HepG2 (cell line): ENCODE data around the gene GALNT10. TPM values are rescaled to one million over a fixed set of nuclear protein-coding genes. Genes with fewer than 3 reads are reported as not detected.

Experiments used
- KLF9 ChIP-seq: IDR thresholded peaks from 2 replicates; pipeline ENCODE4 v1.6.1; 2016; ENCODE audit warnings: low read depth
- RBFOX2 ChIP-seq: fragments of 200-400 bp; formaldehyde crosslinking; IDR thresholded peaks from 2 replicates; pipeline ENCODE4 v1.6.1; 2017; ENCODE audit warnings: low read depth, mild to moderate bottlenecking, low read length
- RORA ChIP-seq: sonication (generic); formaldehyde crosslinking; IDR thresholded peaks from 2 replicates; pipeline ENCODE4 v1.5.0; 2020; ENCODE audit warnings: mild to moderate bottlenecking, missing genetic modification reagents, moderate library complexity
- SALL2 ChIP-seq: sonication (generic); formaldehyde crosslinking; IDR thresholded peaks from 2 replicates; pipeline ENCODE4 v1.8.1; 2023; ENCODE audit warnings: mild to moderate bottlenecking, missing genetic modification reagents, inconsistent platforms
- SMAD1 ChIP-seq: sonication (generic); formaldehyde crosslinking; IDR thresholded peaks from 2 replicates; pipeline ENCODE4 v1.4.0; 2020; ENCODE audit warnings: missing genetic modification reagents, low read depth, mild to moderate bottlenecking, borderline replicate concordance
- SP2 ChIP-seq: sonication (generic); formaldehyde crosslinking; IDR thresholded peaks from 2 replicates; pipeline ENCODE4 v1.5.1; 2020; ENCODE audit warnings: mild to moderate bottlenecking, missing genetic modification reagents
- SSRP1 ChIP-seq: IDR thresholded peaks from 2 replicates; pipeline ENCODE4 v1.6.1; 2016; ENCODE audit warnings: control low read depth
- ZFAT ChIP-seq: sonication (generic); formaldehyde crosslinking; conservative IDR thresholded peaks from 2 replicates; pipeline ENCODE4 v1.8.1; 2023; ENCODE audit warnings: missing genetic modification reagents, inconsistent platforms
- ZNF12 ChIP-seq: sonication (generic); formaldehyde crosslinking; IDR thresholded peaks from 2 replicates; pipeline ENCODE4 v1.5.0; 2020; ENCODE audit warnings: missing genetic modification reagents
- ZNF367 ChIP-seq: sonication (generic); formaldehyde crosslinking; IDR thresholded peaks from 2 replicates; pipeline ENCODE4 v1.4.0; 2020; ENCODE audit warnings: missing genetic modification reagents, borderline replicate concordance
- ZNF547 ChIP-seq: sonication (generic); formaldehyde crosslinking; IDR thresholded peaks from 2 replicates; pipeline ENCODE4 v1.5.1; 2020; ENCODE audit warnings: mild to moderate bottlenecking, missing genetic modification reagents
- ZNF816 ChIP-seq: sonication (generic); formaldehyde crosslinking; IDR thresholded peaks from 2 replicates; pipeline ENCODE4 v1.8.0; 2022; ENCODE audit warnings: missing genetic modification reagents, mild to moderate bottlenecking, borderline replicate concordance
- polyA plus RNA-seq, 8 experiments: library from polyadenylated mRNA; depleted of rRNA in 3 of 8; stranded (reverse) in 7 of 8; unstranded in 1 of 8; fragments of >200 nt; fragmentation: Illumina TruSeq in 4 of 8; extraction: Trizol in 4 of 8; gene quantifications; 2 replicates each; pipeline versions ENCODE4 v1.2.1 to v1.2.3, GENCODE V29; 2011 to 2016; ENCODE audit warnings: low read depth in 4 of 8, missing spikeins in 1 of 8, mixed read lengths in 1 of 8; ENCODE audit not compliant: insufficient read depth in 1 of 8
- total RNA-seq, 5 experiments: library from RNA; depleted of rRNA; stranded (reverse); fragments of >200 nt; fragmentation: Illumina TruSeq; extraction: Trizol; gene quantifications; 2 replicates each; pipeline ENCODE4 v1.2.3, GENCODE V29; 2016; ENCODE audit warnings: low read depth in 1 of 5
- TF ChIP-seq, protein P1 (sequence below): sonication (generic); formaldehyde crosslinking; IDR thresholded peaks from 2 replicates; pipeline ENCODE4 v1.9.0; 2021; ENCODE audit warnings: missing genetic modification reagents, borderline replicate concordance
- TF ChIP-seq, protein P2 (sequence below): sonication (generic); formaldehyde crosslinking; IDR thresholded peaks from 2 replicates; pipeline ENCODE4 v1.4.0; 2020; ENCODE audit warnings: mild to moderate bottlenecking, missing genetic modification reagents
- TF ChIP-seq, protein P3 (sequence below): sonication (generic); formaldehyde crosslinking; conservative IDR thresholded peaks from 2 replicates; pipeline ENCODE4 v1.4.0; 2020; ENCODE audit warnings: missing genetic modification reagents
- TF ChIP-seq, protein P4 (sequence below): IDR thresholded peaks from 2 replicates; pipeline ENCODE4 v1.6.1; 2018; ENCODE audit warnings: missing genetic modification reagents
- TF ChIP-seq, protein P5 (sequence below): sonication (generic); formaldehyde crosslinking; IDR thresholded peaks from 2 replicates; pipeline ENCODE4 v1.4.0; 2020; ENCODE audit warnings: mild to moderate bottlenecking, missing genetic modification reagents, borderline replicate concordance
- TF ChIP-seq, protein P6 (sequence below): sonication (generic); formaldehyde crosslinking; conservative IDR thresholded peaks from 2 replicates; pipeline ENCODE4 v1.4.0; 2020; ENCODE audit warnings: missing genetic modification reagents
- TF ChIP-seq, protein P7 (sequence below): sonication (generic); formaldehyde crosslinking; IDR thresholded peaks from 2 replicates; pipeline ENCODE4 v1.8.0; 2023; ENCODE audit warnings: mild to moderate bottlenecking, missing genetic modification reagents

Gene GALNT10
- total and polyA plus RNA-seq, 2 of the 13 experiments (the other 11 are each of a cell fraction or from before 2014, with no cell fraction given), result 8.1 to 11.2 TPM

DNA sequence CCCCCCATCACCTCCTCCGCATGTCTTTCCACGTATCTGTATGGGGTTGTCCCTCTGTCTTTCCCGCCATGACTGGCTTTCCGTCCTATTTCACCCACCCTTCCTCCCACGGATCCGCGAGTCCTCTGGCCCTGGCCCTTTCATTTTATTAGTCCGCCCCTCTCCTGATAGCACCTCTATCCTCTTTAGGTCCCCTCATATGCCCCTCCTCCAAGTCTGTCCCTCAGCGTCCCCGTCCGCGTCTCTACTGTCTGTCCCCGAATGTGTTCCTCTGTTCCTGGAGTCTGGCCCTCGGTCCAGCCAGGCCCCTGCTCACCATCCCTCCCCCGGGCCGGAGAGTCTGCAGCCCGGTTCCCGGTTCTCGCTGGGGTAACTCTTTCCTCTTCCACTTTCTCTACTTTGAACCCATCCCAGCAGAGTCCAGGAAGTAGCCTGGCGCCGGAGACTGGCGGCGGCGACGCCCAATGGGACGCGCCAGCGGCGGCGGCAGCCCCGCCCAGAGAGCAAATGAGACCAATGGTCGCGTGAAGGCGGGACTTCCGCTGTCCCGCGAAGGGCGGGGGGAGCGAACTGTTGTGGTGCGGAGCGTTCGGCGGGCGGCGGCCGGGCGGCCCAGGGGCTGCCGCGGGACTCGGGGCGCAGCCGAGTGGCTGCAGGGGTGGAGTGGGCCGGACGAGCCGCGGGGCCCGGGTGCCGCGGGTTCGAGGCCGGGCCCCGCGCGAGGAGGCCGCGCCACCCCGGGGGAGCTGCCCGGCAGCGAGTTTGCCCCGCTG lies 255.1 kb downstream of the GALNT10 start, which contains the start of gene SAP30L (continued):
- peak; percentile 75; the same call in 1 of the 2 replicates for TF ChIP-seq SALL2
- TF ChIP-seq SP2 (CRISPR knock-in tag), result peak; percentile 97
- TF ChIP-seq, protein P1, sequence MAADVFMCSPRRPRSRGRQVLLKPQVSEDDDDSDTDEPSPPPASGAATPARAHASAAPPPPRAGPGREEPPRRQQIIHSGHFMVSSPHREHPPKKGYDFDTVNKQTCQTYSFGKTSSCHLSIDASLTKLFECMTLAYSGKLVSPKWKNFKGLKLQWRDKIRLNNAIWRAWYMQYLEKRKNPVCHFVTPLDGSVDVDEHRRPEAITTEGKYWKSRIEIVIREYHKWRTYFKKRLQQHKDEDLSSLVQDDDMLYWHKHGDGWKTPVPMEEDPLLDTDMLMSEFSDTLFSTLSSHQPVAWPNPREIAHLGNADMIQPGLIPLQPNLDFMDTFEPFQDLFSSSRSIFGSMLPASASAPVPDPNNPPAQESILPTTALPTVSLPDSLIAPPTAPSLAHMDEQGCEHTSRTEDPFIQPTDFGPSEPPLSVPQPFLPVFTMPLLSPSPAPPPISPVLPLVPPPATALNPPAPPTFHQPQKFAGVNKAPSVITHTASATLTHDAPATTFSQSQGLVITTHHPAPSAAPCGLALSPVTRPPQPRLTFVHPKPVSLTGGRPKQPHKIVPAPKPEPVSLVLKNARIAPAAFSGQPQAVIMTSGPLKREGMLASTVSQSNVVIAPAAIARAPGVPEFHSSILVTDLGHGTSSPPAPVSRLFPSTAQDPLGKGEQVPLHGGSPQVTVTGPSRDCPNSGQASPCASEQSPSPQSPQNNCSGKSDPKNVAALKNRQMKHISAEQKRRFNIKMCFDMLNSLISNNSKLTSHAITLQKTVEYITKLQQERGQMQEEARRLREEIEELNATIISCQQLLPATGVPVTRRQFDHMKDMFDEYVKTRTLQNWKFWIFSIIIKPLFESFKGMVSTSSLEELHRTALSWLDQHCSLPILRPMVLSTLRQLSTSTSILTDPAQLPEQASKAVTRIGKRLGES (CRISPR knock-in tag), result no peak
- TF ChIP-seq, protein P2, sequence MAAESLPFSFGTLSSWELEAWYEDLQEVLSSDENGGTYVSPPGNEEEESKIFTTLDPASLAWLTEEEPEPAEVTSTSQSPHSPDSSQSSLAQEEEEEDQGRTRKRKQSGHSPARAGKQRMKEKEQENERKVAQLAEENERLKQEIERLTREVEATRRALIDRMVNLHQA, result no peak
- no peak for TF ChIP-seq ZNF12 (CRISPR knock-in tag)
- TF ChIP-seq ZFAT (CRISPR knock-in tag), result no peak
- TF ChIP-seq, protein P3, sequence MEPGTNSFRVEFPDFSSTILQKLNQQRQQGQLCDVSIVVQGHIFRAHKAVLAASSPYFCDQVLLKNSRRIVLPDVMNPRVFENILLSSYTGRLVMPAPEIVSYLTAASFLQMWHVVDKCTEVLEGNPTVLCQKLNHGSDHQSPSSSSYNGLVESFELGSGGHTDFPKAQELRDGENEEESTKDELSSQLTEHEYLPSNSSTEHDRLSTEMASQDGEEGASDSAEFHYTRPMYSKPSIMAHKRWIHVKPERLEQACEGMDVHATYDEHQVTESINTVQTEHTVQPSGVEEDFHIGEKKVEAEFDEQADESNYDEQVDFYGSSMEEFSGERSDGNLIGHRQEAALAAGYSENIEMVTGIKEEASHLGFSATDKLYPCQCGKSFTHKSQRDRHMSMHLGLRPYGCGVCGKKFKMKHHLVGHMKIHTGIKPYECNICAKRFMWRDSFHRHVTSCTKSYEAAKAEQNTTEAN (CRISPR knock-in tag), result peak; percentile 47; the same call in 1 of the 2 replicates
- TF ChIP-seq, protein P4, sequence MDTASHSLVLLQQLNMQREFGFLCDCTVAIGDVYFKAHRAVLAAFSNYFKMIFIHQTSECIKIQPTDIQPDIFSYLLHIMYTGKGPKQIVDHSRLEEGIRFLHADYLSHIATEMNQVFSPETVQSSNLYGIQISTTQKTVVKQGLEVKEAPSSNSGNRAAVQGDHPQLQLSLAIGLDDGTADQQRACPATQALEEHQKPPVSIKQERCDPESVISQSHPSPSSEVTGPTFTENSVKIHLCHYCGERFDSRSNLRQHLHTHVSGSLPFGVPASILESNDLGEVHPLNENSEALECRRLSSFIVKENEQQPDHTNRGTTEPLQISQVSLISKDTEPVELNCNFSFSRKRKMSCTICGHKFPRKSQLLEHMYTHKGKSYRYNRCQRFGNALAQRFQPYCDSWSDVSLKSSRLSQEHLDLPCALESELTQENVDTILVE (CRISPR knock-in tag), result peak; percentile 42; the same call in 1 of the 2 replicates
- peak; percentile 39; the same call in 1 of the 2 replicates for TF ChIP-seq ZNF547
- TF ChIP-seq, protein P5, sequence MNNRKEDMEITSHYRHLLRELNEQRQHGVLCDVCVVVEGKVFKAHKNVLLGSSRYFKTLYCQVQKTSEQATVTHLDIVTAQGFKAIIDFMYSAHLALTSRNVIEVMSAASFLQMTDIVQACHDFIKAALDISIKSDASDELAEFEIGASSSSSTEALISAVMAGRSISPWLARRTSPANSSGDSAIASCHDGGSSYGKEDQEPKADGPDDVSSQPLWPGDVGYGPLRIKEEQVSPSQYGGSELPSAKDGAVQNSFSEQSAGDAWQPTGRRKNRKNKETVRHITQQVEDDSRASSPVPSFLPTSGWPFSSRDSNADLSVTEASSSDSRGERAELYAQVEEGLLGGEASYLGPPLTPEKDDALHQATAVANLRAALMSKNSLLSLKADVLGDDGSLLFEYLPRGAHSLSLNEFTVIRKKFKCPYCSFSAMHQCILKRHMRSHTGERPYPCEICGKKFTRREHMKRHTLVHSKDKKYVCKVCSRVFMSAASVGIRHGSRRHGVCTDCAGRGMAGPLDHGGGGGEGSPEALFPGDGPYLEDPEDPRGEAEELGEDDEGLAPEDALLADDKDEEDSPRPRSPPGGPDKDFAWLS (CRISPR knock-in tag), result no peak
- TF ChIP-seq RBFOX2, result peak; percentile 78
- no peak for TF ChIP-seq RORA
- peak; percentile 69; the same call in 1 of the 2 replicates for TF ChIP-seq ZNF816
- no peak for TF ChIP-seq KLF9 (CRISPR knock-in tag)
- TF ChIP-seq, protein P6, sequence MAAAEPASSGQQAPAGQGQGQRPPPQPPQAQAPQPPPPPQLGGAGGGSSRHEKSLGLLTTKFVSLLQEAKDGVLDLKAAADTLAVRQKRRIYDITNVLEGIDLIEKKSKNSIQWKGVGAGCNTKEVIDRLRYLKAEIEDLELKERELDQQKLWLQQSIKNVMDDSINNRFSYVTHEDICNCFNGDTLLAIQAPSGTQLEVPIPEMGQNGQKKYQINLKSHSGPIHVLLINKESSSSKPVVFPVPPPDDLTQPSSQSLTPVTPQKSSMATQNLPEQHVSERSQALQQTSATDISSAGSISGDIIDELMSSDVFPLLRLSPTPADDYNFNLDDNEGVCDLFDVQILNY (CRISPR knock-in tag), result 0 out of 2 replicates have a peak, but pooled peaks have one; percentile 25
- TF ChIP-seq, protein P7, sequence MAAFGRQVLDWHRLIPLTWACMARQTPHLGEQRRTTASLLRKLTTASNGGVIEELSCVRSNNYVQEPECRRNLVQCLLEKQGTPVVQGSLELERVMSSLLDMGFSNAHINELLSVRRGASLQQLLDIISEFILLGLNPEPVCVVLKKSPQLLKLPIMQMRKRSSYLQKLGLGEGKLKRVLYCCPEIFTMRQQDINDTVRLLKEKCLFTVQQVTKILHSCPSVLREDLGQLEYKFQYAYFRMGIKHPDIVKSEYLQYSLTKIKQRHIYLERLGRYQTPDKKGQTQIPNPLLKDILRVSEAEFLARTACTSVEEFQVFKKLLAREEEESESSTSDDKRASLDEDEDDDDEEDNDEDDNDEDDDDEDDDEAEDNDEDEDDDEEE (CRISPR knock-in tag), result no peak
- TF ChIP-seq SSRP1 (CRISPR knock-in tag), result 0 out of 2 replicates have a peak, but pooled peaks have one; percentile 12
- TF ChIP-seq SMAD1 (CRISPR knock-in tag), result no peak
- TF ChIP-seq ZNF367 (CRISPR knock-in tag), result no peak
